ENCODE data around the gene HACD3. TPM values are rescaled to one million over a fixed set of nuclear protein-coding genes. Genes with fewer than 3 reads are reported as not detected.
A peak's percentile ranks its signal among the peaks of the same experiment; 100 is the strongest.

Gene HACD3
- total RNA-seq: 100 to 1,000 TPM; 167 to 239 TPM
- 100 to 1,000 TPM; 147 to 169 TPM for polyA plus RNA-seq (ENCODE audit: insufficient read length in 2 of 2)
- long read RNA-seq, donor 1, transcript HACD3-201 (11 exons, 3,228 nt): major isoform, 35 of 58 reads
- long read RNA-seq, donor 1, partial matches to known transcripts: 0 of 58 reads
- long read RNA-seq, donor 1, other reads (novel, unspliced or antisense): 22 of 58 reads
- long read RNA-seq, donor 2, transcript HACD3-201 (11 exons, 3,228 nt): major isoform, 11 of 12 reads
- long read RNA-seq, donor 2, partial matches to known transcripts: 0 of 12 reads
- long read RNA-seq, donor 2, other reads (novel, unspliced or antisense): 0 of 12 reads
- long read RNA-seq, donor 3, transcript HACD3-201 (11 exons, 3,228 nt): major isoform, 18 of 74 reads
- long read RNA-seq, donor 3, partial matches to known transcripts: 56 of 74 reads
- long read RNA-seq, donor 3, other reads (novel, unspliced or antisense): 0 of 74 reads
- long read RNA-seq, donor 4, transcript HACD3-201 (11 exons, 3,228 nt): major isoform, 32 of 42 reads
- long read RNA-seq, donor 4, partial matches to known transcripts: 5 of 42 reads
- long read RNA-seq, donor 4, other reads (novel, unspliced or antisense): 0 of 42 reads

GRCh38 chr15:65530318-65531111 lies at the start of gene HACD3:
Gene HACD3, plus strand, starts transcription at chr15:65530463. Its CDS starts 169 bp downstream, at chr15:65530632.
- Histone ChIP-seq H3K36me3 (ENCODE audit: control insufficient read depth, insufficient read depth, low read length) (no peaks in the 10 kb centered on the region), H3K4me3 (ENCODE audit: low read depth, low read length) (peak within 1 kb of the TSS; percentile 93), H3K27me3 (ENCODE audit: control insufficient read depth, insufficient read depth, low read length) (no peaks in the 10 kb centered on the region), H3K9me3 (ENCODE audit: control insufficient read depth, insufficient read depth, low read length) (no peaks in the 10 kb centered on the region), H3K27ac (ENCODE audit: low read depth, low read length) (peak within 1 kb of the TSS; percentile 86), H3K4me1 (ENCODE audit: control insufficient read depth, insufficient read depth, low read length) (peaks cover 23% of the 10 kb centered on the region)
- DNase-seq (ENCODE audit: low read depth in 4 of 6, low spot score in 6 of 6): peak; percentile 70 to 96 (median 81)
- WGBS (ENCODE audit: insufficient coverage): 0% methylated on average over 85 of the region's 88 CpGs

- DNase-seq (ENCODE audit: low read depth in 4 of 6, low spot score in 6 of 6): no peak
- H3K27me3 ChIP-seq (ENCODE audit: control insufficient read depth, insufficient read depth, low read length): no peaks in the 10 kb centered on the region
- no peak overlapping the region for H3K4me3 ChIP-seq (ENCODE audit: low read depth, low read length)
- no peaks in the 10 kb centered on the region for H3K9me3 ChIP-seq (ENCODE audit: control insufficient read depth, insufficient read depth, low read length)
- H3K4me1 ChIP-seq (ENCODE audit: control insufficient read depth, insufficient read depth, low read length): no peaks in the 10 kb centered on the region
- WGBS (ENCODE audit: insufficient coverage): no CpG with 5 or more reads among the region's 4 CpGs
- H3K27ac ChIP-seq (ENCODE audit: low read depth, low read length): no peak overlapping the region
- peaks cover 44% of the 10 kb centered on the region for H3K36me3 ChIP-seq (ENCODE audit: control insufficient read depth, insufficient read depth, low read length)
These were observed 45.4 kb upstream of the HACD3 start for GRCh38 chr15:65484876-65485275.

GRCh38 chr15:65494076-65494475 lies 36.2 kb upstream of the HACD3 start:
- WGBS (ENCODE audit: insufficient coverage): 83% methylated on average over 1 of the region's 4 CpGs
- H3K27ac ChIP-seq (ENCODE audit: low read depth, low read length): no peak overlapping the region
- DNase-seq (ENCODE audit: low read depth in 4 of 6, low spot score in 6 of 6): no peak
- peaks cover 49% of the 10 kb centered on the region for H3K36me3 ChIP-seq (ENCODE audit: control insufficient read depth, insufficient read depth, low read length)
- no peak overlapping the region for H3K4me3 ChIP-seq (ENCODE audit: low read depth, low read length)
- no peaks in the 10 kb centered on the region for H3K27me3 ChIP-seq (ENCODE audit: control insufficient read depth, insufficient read depth, low read length)
- H3K9me3 ChIP-seq (ENCODE audit: control insufficient read depth, insufficient read depth, low read length): no peaks in the 10 kb centered on the region
- no peaks in the 10 kb centered on the region for H3K4me1 ChIP-seq (ENCODE audit: control insufficient read depth, insufficient read depth, low read length)

- Histone ChIP-seq H3K36me3 (ENCODE audit: control insufficient read depth, insufficient read depth, low read length) (peaks cover 29% of the 10 kb centered on the region), H3K9me3 (ENCODE audit: control insufficient read depth, insufficient read depth, low read length) (no peaks in the 10 kb centered on the region), H3K27me3 (ENCODE audit: control insufficient read depth, insufficient read depth, low read length) (no peaks in the 10 kb centered on the region), H3K4me1 (ENCODE audit: control insufficient read depth, insufficient read depth, low read length) (peaks cover 10% of the 10 kb centered on the region), H3K27ac (ENCODE audit: low read depth, low read length) (no peak overlapping the region), H3K4me3 (ENCODE audit: low read depth, low read length) (no peak overlapping the region)
- no peak for DNase-seq (ENCODE audit: low read depth in 4 of 6, low spot score in 6 of 6)
- WGBS (ENCODE audit: insufficient coverage): no CpG with 5 or more reads among the region's 2 CpGs
These were observed 20.9 kb upstream of the HACD3 start for GRCh38 chr15:65509321-65509720.

- H3K27me3 ChIP-seq (ENCODE audit: control insufficient read depth, insufficient read depth, low read length): no peaks in the 10 kb centered on the region
- 76% methylated on average over 5 of the region's 5 CpGs for WGBS (ENCODE audit: insufficient coverage)
- H3K9me3 ChIP-seq (ENCODE audit: control insufficient read depth, insufficient read depth, low read length): no peaks in the 10 kb centered on the region
- DNase-seq (ENCODE audit: low read depth in 4 of 6, low spot score in 6 of 6): peak in 2 of 6 donors; percentile 15 to 41
- peaks cover 18% of the 10 kb centered on the region for H3K4me1 ChIP-seq (ENCODE audit: control insufficient read depth, insufficient read depth, low read length)
- peaks cover 12% of the 10 kb centered on the region for H3K36me3 ChIP-seq (ENCODE audit: control insufficient read depth, insufficient read depth, low read length)
- H3K4me3 ChIP-seq (ENCODE audit: low read depth, low read length): peak overlapping the region; percentile 36
- peak overlapping the region; percentile 85 for H3K27ac ChIP-seq (ENCODE audit: low read depth, low read length)
These were observed 18.1 kb upstream of the HACD3 start for GRCh38 chr15:65512189-65512588.

GRCh38 chr15:65512807-65513416 lies 17.4 kb upstream of the HACD3 start:
- peak; percentile 66 to 96 (median 74) for DNase-seq (ENCODE audit: low read depth in 4 of 6, low spot score in 6 of 6)
- Histone ChIP-seq H3K4me1 (ENCODE audit: control insufficient read depth, insufficient read depth, low read length) (peaks cover 18% of the 10 kb centered on the region), H3K27me3 (ENCODE audit: control insufficient read depth, insufficient read depth, low read length) (no peaks in the 10 kb centered on the region), H3K9me3 (ENCODE audit: control insufficient read depth, insufficient read depth, low read length) (no peaks in the 10 kb centered on the region), H3K4me3 (ENCODE audit: low read depth, low read length) (peak overlapping the region; percentile 36), H3K27ac (ENCODE audit: low read depth, low read length) (peak overlapping the region; percentile 85), H3K36me3 (ENCODE audit: control insufficient read depth, insufficient read depth, low read length) (peaks cover 12% of the 10 kb centered on the region)
- WGBS (ENCODE audit: insufficient coverage): 80% methylated on average over 1 of the region's 10 CpGs

GRCh38 chr15:65516997-65517865 lies 13.0 kb upstream of the HACD3 start, which contains the start of gene DPP8:
Gene DPP8, minus strand, starts transcription at chr15:65517689. Its CDS starts 5,136 bp downstream, at chr15:65512553.
- Histone ChIP-seq H3K27ac (ENCODE audit: low read depth, low read length) (peak within 1 kb of the TSS; percentile 86), H3K36me3 (ENCODE audit: control insufficient read depth, insufficient read depth, low read length) (no peaks in the 10 kb centered on the region), H3K9me3 (ENCODE audit: control insufficient read depth, insufficient read depth, low read length) (no peaks in the 10 kb centered on the region), H3K4me1 (ENCODE audit: control insufficient read depth, insufficient read depth, low read length) (peaks cover 12% of the 10 kb centered on the region), H3K27me3 (ENCODE audit: control insufficient read depth, insufficient read depth, low read length) (no peaks in the 10 kb centered on the region), H3K4me3 (ENCODE audit: low read depth, low read length) (peak within 1 kb of the TSS; percentile 85)
- DNase-seq (ENCODE audit: low read depth in 4 of 6, low spot score in 6 of 6): peak; percentile 80 to 98 (median 89)
- under 1% methylated on average over 75 of the region's 75 CpGs for WGBS (ENCODE audit: insufficient coverage)

GRCh38 chr15:65517866-65518207 lies 12.4 kb upstream of the HACD3 start:
- no peak for DNase-seq (ENCODE audit: low read depth in 4 of 6, low spot score in 6 of 6)
- Histone ChIP-seq H3K9me3 (ENCODE audit: control insufficient read depth, insufficient read depth, low read length) (no peaks in the 10 kb centered on the region), H3K27ac (ENCODE audit: low read depth, low read length) (no peak overlapping the region), H3K36me3 (ENCODE audit: control insufficient read depth, insufficient read depth, low read length) (no peaks in the 10 kb centered on the region), H3K4me3 (ENCODE audit: low read depth, low read length) (peak overlapping the region; percentile 85), H3K27me3 (ENCODE audit: control insufficient read depth, insufficient read depth, low read length) (no peaks in the 10 kb centered on the region), H3K4me1 (ENCODE audit: control insufficient read depth, insufficient read depth, low read length) (peaks cover 12% of the 10 kb centered on the region)
- WGBS (ENCODE audit: insufficient coverage): 20% methylated on average over 1 of the region's 8 CpGs

All from spinal cord (tissue), 10 donors.